H1 (cell line): ENCODE measurements around the gene MORF4L1. TPM values are rescaled to one million over a fixed set of nuclear protein-coding genes. Genes with fewer than 3 reads are reported as not detected.

Experiments
- CTCF ChIA-PET: fragments of 300-600 bp; sonication (Branson Sonifier 250); formaldehyde crosslinking; loops from one replicate; lab custom pipeline; 2021; ENCODE audit not compliant: partially characterized antibody; lab: Charles Lee
- POLR2A ChIA-PET: fragments of 300-600 bp; sonication (Branson Sonifier 250); formaldehyde crosslinking; loops from one replicate; lab custom pipeline; 2021; ENCODE audit warnings: inconsistent platforms; ENCODE audit not compliant: partially characterized antibody; lab: Charles Lee
- DNase-seq, 2 experiments: peaks; one replicate each; pipeline versions ENCODE4 v3.0.0 to v3.0.0-alpha.2; 2010 to 2022; ENCODE audit warnings: low spot score in 2 of 2, low read depth in 1 of 2, mixed read lengths in 1 of 2
- FAIRE-seq: peaks from 2 replicates; lab custom pipeline; 2011; peaks lifted over from hg19 to GRCh38; lab: Jason Lieb, UNC
- H2AFZ ChIP-seq: 2 replicates; pipeline ENCODE4 v1.8.1; 2012; ENCODE audit warnings: low read length, inconsistent platforms
- H2AK5ac ChIP-seq: 2 replicates; pipeline ENCODE4 v1.6.1; 2013; ENCODE audit warnings: low read depth, low read length
- H2BK120ac ChIP-seq: replicated peaks from 2 replicates; pipeline ENCODE3; 2013; ENCODE audit warnings: low read depth, low read length, inconsistent platforms
- H2BK12ac ChIP-seq: 2 replicates; pipeline ENCODE4 v1.6.1; 2013; ENCODE audit warnings: low read depth, low read length
- H2BK15ac ChIP-seq: 2 replicates; pipeline ENCODE4 v1.6.1; 2013; ENCODE audit warnings: low read length
- H2BK20ac ChIP-seq: 2 replicates; pipeline ENCODE4 v1.6.1; 2013; ENCODE audit warnings: low read length
- H2BK5ac ChIP-seq: 2 replicates; pipeline ENCODE4 v1.6.1; 2013; ENCODE audit warnings: low read depth, low read length
- H3K14ac ChIP-seq: 2 replicates; pipeline ENCODE4 v1.6.1; 2013; ENCODE audit warnings: inconsistent platforms; ENCODE audit not compliant: insufficient read length
- H3K18ac ChIP-seq: 2 replicates; pipeline ENCODE4 v1.6.1; 2013; ENCODE audit warnings: low read length; ENCODE audit errors: extremely low read depth
- H3K23ac ChIP-seq: 2 replicates; pipeline ENCODE4 v1.6.1; 2013; ENCODE audit warnings: inconsistent platforms; ENCODE audit not compliant: insufficient read length
- H3K23me2 ChIP-seq: 2 replicates; pipeline ENCODE4 v1.6.1; 2013; ENCODE audit warnings: low read depth, low read length
- H3K27ac ChIP-seq: 2 replicates; pipeline ENCODE4 v1.6.1; 2011; ENCODE audit warnings: low read depth, low read length, inconsistent platforms
- H3K27me3 ChIP-seq, 4 experiments: replicated peaks in 1 of 4; 1 replicate in 1 of 4; 2 replicates in 3 of 4; pipeline versions ENCODE4 v1.6.1 to v1.8.1; 2011 to 2013; ENCODE audit warnings: low read length in 3 of 4, mild to moderate bottlenecking in 3 of 4, inconsistent platforms in 2 of 4, mixed read lengths in 2 of 4, moderate library complexity in 1 of 4; ENCODE audit not compliant: control insufficient read depth in 3 of 4, insufficient read depth in 3 of 4; ENCODE audit errors: extremely low read depth in 1 of 4
- H3K36me3 ChIP-seq, 4 experiments: 2 replicates each; pipeline versions ENCODE4 v1.6.1 to v1.8.1; 2011 to 2013; ENCODE audit warnings: mild to moderate bottlenecking in 4 of 4, low read length in 3 of 4, moderate library complexity in 2 of 4, control low read depth in 1 of 4, inconsistent platforms in 1 of 4; ENCODE audit not compliant: insufficient read depth in 4 of 4, control insufficient read depth in 2 of 4
- H3K4ac ChIP-seq: replicated peaks from 2 replicates; pipeline ENCODE3; 2013; ENCODE audit warnings: low read length, low read depth, mixed read lengths, inconsistent platforms; ENCODE audit not compliant: insufficient read length
- H3K4me1 ChIP-seq, 4 experiments: replicated peaks in 1 of 4; 1 replicate in 1 of 4; 2 replicates in 3 of 4; pipeline versions ENCODE4 v1.6.1 to v1.8.1; 2011 to 2013; ENCODE audit warnings: low read length in 3 of 4, inconsistent platforms in 2 of 4, mixed read lengths in 1 of 4; ENCODE audit not compliant: insufficient read depth in 4 of 4, control insufficient read depth in 3 of 4
- H3K4me2 ChIP-seq, 2 experiments: 2 replicates each; pipeline versions ENCODE4 v1.6.1 to v1.8.1; 2011 to 2013; ENCODE audit warnings: low read depth in 2 of 2, low read length in 2 of 2, control low read depth in 1 of 2, inconsistent platforms in 1 of 2, mild to moderate bottlenecking in 1 of 2; ENCODE audit not compliant: insufficient read depth in 1 of 2
- H3K4me3 ChIP-seq, 4 experiments: fragments of 200-600, 300-600 bp in 1 of 4; sonication (generic), shearing (Covaris generic), sonication (Bioruptor Twin) in 1 of 4; 2 replicates each; pipeline versions ENCODE4 v1.5.1 to v1.8.1; 2011 to 2016; ENCODE audit warnings: low read length in 4 of 4, low read depth in 3 of 4, control low read depth in 2 of 4, inconsistent platforms in 2 of 4, mild to moderate bottlenecking in 2 of 4, mixed read lengths in 1 of 4, moderate library complexity in 1 of 4; ENCODE audit not compliant: insufficient read depth in 2 of 4; ENCODE audit errors: extremely low read depth in 1 of 4
- H3K56ac ChIP-seq: replicated peaks from 2 replicates; pipeline ENCODE3; 2013; ENCODE audit warnings: low read depth, mild to moderate bottlenecking, mixed read lengths, low read length, inconsistent platforms; ENCODE audit not compliant: insufficient read length
- H3K79me1 ChIP-seq: 2 replicates; pipeline ENCODE4 v1.6.1; 2013; ENCODE audit warnings: low read depth, low read length, control low read depth
- H3K79me2 ChIP-seq, 2 experiments: 2 replicates each; pipeline versions ENCODE4 v1.6.1 to v1.8.1; 2012 to 2013; ENCODE audit warnings: low read length in 2 of 2, mild to moderate bottlenecking in 2 of 2, inconsistent platforms in 1 of 2; ENCODE audit not compliant: insufficient read depth in 2 of 2, control insufficient read depth in 1 of 2
- H3K9ac ChIP-seq, 4 experiments: replicated peaks in 1 of 4; 1 replicate in 1 of 4; 2 replicates in 3 of 4; pipeline versions ENCODE4 v1.6.1 to v1.8.1; 2011 to 2013; ENCODE audit warnings: low read depth in 3 of 4, low read length in 3 of 4, control low read depth in 2 of 4, mild to moderate bottlenecking in 2 of 4, moderate library complexity in 2 of 4, inconsistent platforms in 1 of 4; ENCODE audit errors: extremely low read depth in 1 of 4
- H3K9me3 ChIP-seq, 2 experiments: 2 replicates each; pipeline versions ENCODE4 v1.6.1 to v1.8.1; 2012 to 2013; ENCODE audit warnings: mild to moderate bottlenecking in 2 of 2, moderate library complexity in 2 of 2, control low read depth in 1 of 2, inconsistent platforms in 1 of 2, low read depth in 1 of 2, low read length in 1 of 2, mixed read lengths in 1 of 2; ENCODE audit not compliant: insufficient read depth in 2 of 2
- H4K20me1 ChIP-seq, 2 experiments: replicated peaks in 1 of 2; 2 replicates each; pipeline versions ENCODE3 to v1.8.1; 2011 to 2013; ENCODE audit warnings: inconsistent platforms in 2 of 2, low read length in 2 of 2, mild to moderate bottlenecking in 1 of 2; ENCODE audit not compliant: insufficient read depth in 2 of 2, control insufficient read depth in 1 of 2
- H4K5ac ChIP-seq: 2 replicates; pipeline ENCODE4 v1.6.1; 2013; ENCODE audit warnings: low read length, low read depth, mixed read lengths, inconsistent platforms; ENCODE audit not compliant: insufficient read length
- H4K8ac ChIP-seq: 2 replicates; pipeline ENCODE4 v1.8.0; 2013; ENCODE audit warnings: mild to moderate bottlenecking, moderate library complexity, low read length, inconsistent platforms; ENCODE audit not compliant: insufficient read depth; ENCODE audit errors: extremely low read depth
- H4K91ac ChIP-seq: replicated peaks from 2 replicates; pipeline ENCODE3; 2013; ENCODE audit warnings: low read length, mixed read lengths, inconsistent platforms; ENCODE audit not compliant: insufficient read length
- CHD2 ChIP-seq: IDR thresholded peaks from 2 replicates; pipeline ENCODE4 v1.6.1; 2012; ENCODE audit warnings: low read length, improper control_type of control experiment
- E2F6 ChIP-seq: IDR thresholded peaks from 2 replicates; pipeline ENCODE4 v1.6.1; 2012; ENCODE audit warnings: inconsistent platforms
- RAD21 ChIP-seq, 2 experiments: IDR thresholded peaks in 1 of 2; conservative IDR thresholded peaks in 1 of 2; 2 replicates each; pipeline ENCODE4 v1.6.1; 2011; ENCODE audit warnings: low read depth in 2 of 2, low read length in 2 of 2, improper control_type of control experiment in 1 of 2, inconsistent platforms in 1 of 2, mild to moderate bottlenecking in 1 of 2, moderate library complexity in 1 of 2
- SP2 ChIP-seq: IDR thresholded peaks from 2 replicates; pipeline ENCODE4 v1.6.1; 2012; ENCODE audit warnings: mild to moderate bottlenecking, low read length, inconsistent platforms
- SP4 ChIP-seq: IDR thresholded peaks from 2 replicates; pipeline ENCODE4 v1.6.1; 2012; ENCODE audit warnings: low read length, inconsistent platforms
- USF2 ChIP-seq: IDR thresholded peaks from 2 replicates; pipeline ENCODE4 v1.6.1; 2011; ENCODE audit warnings: low read length, improper control_type of control experiment
- WGBS, 2 experiments: shearing (Covaris generic) in 1 of 2; methylation state at CpG; one replicate each; pipeline versions ENCODE4 v1.1.6 to v1.1.7; 2013 to 2015; ENCODE audit warnings: low lambda C conversion rate in 2 of 2, mixed read lengths in 2 of 2, inconsistent platforms in 1 of 2, low coverage in 1 of 2, missing lambda C conversion rate in 1 of 2; ENCODE audit not compliant: insufficient replicate concordance in 2 of 2, insufficient coverage in 1 of 2, insufficient read length in 1 of 2; ENCODE audit errors: extremely low coverage in 1 of 2, missing lambda C conversion rate in 1 of 2; 5-methylcytosine and 5-hydroxymethylcytosine counted together
- polyA plus RNA-seq, 7 experiments: library from polyadenylated mRNA; depleted of rRNA in 3 of 7; stranded (reverse) in 5 of 7; unstranded in 2 of 7; fragments of >200 nt in 5 of 7; fragments of 200-250 nt in 2 of 7; gene quantifications; 1 replicate in 5 of 7; 2 replicates in 1 of 7; 4 replicates in 1 of 7; pipeline versions ENCODE4 v1.2.1 to v1.2.3, GENCODE V29; 2011 to 2013; ENCODE audit warnings: missing spikeins in 2 of 7, mixed read lengths in 2 of 7
- total RNA-seq: library from RNA; stranded (reverse); fragmentation: NEBNext Ultra II Directional; extraction: Animal tissue kit (Norgen Biotek cat#: 25700); gene quantifications from 2 replicates; pipeline ENCODE4 v1.2.1, GENCODE V29; 2021

The MORF4L1 gene
- total and polyA plus RNA-seq, 2 of the 8 experiments (the other 6 are each of a cell fraction or from before 2014, with no cell fraction given) = 260 to 533 TPM

DNA sequence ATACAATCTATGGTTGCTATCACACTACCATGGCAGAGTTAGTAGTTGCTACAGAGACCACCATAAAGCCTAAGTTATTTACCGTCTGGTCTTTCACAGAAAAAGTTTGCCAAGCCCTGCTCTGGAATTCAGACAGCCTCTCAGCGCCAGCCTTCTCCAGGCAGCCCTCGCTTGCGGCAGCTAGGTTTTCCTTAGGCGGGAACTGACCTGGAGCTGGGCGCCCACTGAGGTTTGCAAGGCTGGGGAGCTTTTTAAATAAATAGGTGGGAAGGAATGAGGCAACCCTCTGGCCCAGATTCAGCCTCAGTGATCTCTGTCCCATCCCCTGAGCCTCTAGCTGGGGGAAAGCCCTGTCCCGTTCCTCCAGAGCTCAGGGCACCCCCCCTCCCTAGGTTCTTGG, 71.0 kb downstream of the MORF4L1 start:
- H3K56ac ChIP-seq = no peak overlapping the region
- no peak for FAIRE-seq
- peak overlapping the region in 1 of 2 experiments; percentile 77; a peak in 3 of 4 replicates for H3K4me2 ChIP-seq
- CTCF ChIA-PET = interaction anchor here (0.7 to 2.6 kb wide), 9 partner anchors 13 to 82 kb away, joined by 3 to 13 read pairs (median 4); no protein-coding TSS in a partner anchor
- H3K18ac ChIP-seq = no peak overlapping the region
- 85% methylated on average over 7 of the region's 7 CpGs; no CpG with 5 or more reads in 1 of the 2 experiments for WGBS, 2 experiments
- no peak overlapping the region for H3K9ac ChIP-seq
- POLR2A ChIA-PET = interaction anchor here (1.1 to 1.6 kb wide), 3 partner anchors 35 to 71 kb away, joined by 3 to 6 read pairs (median 3); partner anchors contain the start of gene MORF4L1
- no peak overlapping the region for H3K23ac ChIP-seq
- DNase-seq = no peak
- peaks cover 0 to 12% (median 11%) of the 10 kb centered on the region in 4 experiments; a peak in 5 of 7 replicates for H3K27me3 ChIP-seq
- H3K9me3 ChIP-seq = no peaks in the 10 kb centered on the region
- H2BK120ac ChIP-seq = no peak overlapping the region
- H2BK15ac ChIP-seq = no peak overlapping the region
- no peak overlapping the region for H4K91ac ChIP-seq
- no peak overlapping the region for H2BK20ac ChIP-seq
- no peak overlapping the region for H2BK5ac ChIP-seq
- peak; percentile 37; the same call in 1 of the 2 replicates for TF ChIP-seq E2F6
- TF ChIP-seq SP2 = no peak
- no peak for TF ChIP-seq SP4
- TF ChIP-seq RAD21 (IDR thresholded peaks at IDR 0.05 in 1 of 2, conservative IDR thresholded peaks at IDR 0.05 in 1 of 2; ENCODE audit: low read depth in 2 of 2, low read length in 2 of 2) = no peak
- TF ChIP-seq CHD2 = no peak
- no peak for TF ChIP-seq USF2
- H4K5ac ChIP-seq = no peak overlapping the region
- no peaks in the 10 kb centered on the region for H3K36me3 ChIP-seq
- 0 out of 8 replicates have a peak overlapping the region, but pooled peaks of 1 of the 4 experiments have one; percentile 66 for H3K4me3 ChIP-seq
- no peak overlapping the region for H2BK12ac ChIP-seq
- no peak overlapping the region for H3K14ac ChIP-seq
- no peak overlapping the region for H3K27ac ChIP-seq
- no peak overlapping the region for H2AK5ac ChIP-seq
- H3K4me1 ChIP-seq = peaks cover 0 to 16% (median 10%) of the 10 kb centered on the region in 4 experiments; a peak in 5 of 7 replicates
- no peak overlapping the region for H3K4ac ChIP-seq
- H3K79me1 ChIP-seq = no peaks in the 10 kb centered on the region
- H2AFZ ChIP-seq = no peak overlapping the region
- peaks cover 8% of the 10 kb centered on the region; the same call in 1 of the 2 replicates for H3K23me2 ChIP-seq
- no peak overlapping the region; the same call in 1 of the 2 replicates for H4K8ac ChIP-seq
- no peaks in the 10 kb centered on the region for H4K20me1 ChIP-seq
- H3K79me2 ChIP-seq = no peaks in the 10 kb centered on the region
